H1 (cell line): Measurements from ENCODE around the gene EXOSC10. TPM values are rescaled to one million over a fixed set of nuclear protein-coding genes. Genes with fewer than 3 reads are reported as not detected.

ENCODE experiments used
- polyA plus RNA-seq, 7 experiments: library from polyadenylated mRNA; depleted of rRNA in 3 of 7; stranded (reverse) in 5 of 7; unstranded in 2 of 7; fragments of >200 nt in 5 of 7; fragments of 200-250 nt in 2 of 7; gene quantifications; 1 replicate in 5 of 7; 2 replicates in 1 of 7; 4 replicates in 1 of 7; pipeline versions ENCODE4 v1.2.1 to v1.2.3, GENCODE V29; 2011 to 2013; ENCODE audit warnings: missing spikeins in 2 of 7, mixed read lengths in 2 of 7
- total RNA-seq: library from RNA; stranded (reverse); fragmentation: NEBNext Ultra II Directional; extraction: Animal tissue kit (Norgen Biotek cat#: 25700); gene quantifications from 2 replicates; pipeline ENCODE4 v1.2.1, GENCODE V29; 2021
- TF ChIP-seq, protein P1 (sequence below): fragments of 300-600 bp; sonication (generic); IDR thresholded peaks from 2 replicates; pipeline ENCODE4 v1.7.1; 2012; ENCODE audit warnings: low read length, moderate library complexity, mild to moderate bottlenecking, inconsistent platforms; ENCODE audit not compliant: insufficient replicate concordance

EXOSC10 gene
- total and polyA plus RNA-seq, 2 of the 8 experiments (the other 6 are each of a cell fraction or from before 2014, with no cell fraction given) = 57.9 to 86.1 TPM

- TF ChIP-seq, protein P1, sequence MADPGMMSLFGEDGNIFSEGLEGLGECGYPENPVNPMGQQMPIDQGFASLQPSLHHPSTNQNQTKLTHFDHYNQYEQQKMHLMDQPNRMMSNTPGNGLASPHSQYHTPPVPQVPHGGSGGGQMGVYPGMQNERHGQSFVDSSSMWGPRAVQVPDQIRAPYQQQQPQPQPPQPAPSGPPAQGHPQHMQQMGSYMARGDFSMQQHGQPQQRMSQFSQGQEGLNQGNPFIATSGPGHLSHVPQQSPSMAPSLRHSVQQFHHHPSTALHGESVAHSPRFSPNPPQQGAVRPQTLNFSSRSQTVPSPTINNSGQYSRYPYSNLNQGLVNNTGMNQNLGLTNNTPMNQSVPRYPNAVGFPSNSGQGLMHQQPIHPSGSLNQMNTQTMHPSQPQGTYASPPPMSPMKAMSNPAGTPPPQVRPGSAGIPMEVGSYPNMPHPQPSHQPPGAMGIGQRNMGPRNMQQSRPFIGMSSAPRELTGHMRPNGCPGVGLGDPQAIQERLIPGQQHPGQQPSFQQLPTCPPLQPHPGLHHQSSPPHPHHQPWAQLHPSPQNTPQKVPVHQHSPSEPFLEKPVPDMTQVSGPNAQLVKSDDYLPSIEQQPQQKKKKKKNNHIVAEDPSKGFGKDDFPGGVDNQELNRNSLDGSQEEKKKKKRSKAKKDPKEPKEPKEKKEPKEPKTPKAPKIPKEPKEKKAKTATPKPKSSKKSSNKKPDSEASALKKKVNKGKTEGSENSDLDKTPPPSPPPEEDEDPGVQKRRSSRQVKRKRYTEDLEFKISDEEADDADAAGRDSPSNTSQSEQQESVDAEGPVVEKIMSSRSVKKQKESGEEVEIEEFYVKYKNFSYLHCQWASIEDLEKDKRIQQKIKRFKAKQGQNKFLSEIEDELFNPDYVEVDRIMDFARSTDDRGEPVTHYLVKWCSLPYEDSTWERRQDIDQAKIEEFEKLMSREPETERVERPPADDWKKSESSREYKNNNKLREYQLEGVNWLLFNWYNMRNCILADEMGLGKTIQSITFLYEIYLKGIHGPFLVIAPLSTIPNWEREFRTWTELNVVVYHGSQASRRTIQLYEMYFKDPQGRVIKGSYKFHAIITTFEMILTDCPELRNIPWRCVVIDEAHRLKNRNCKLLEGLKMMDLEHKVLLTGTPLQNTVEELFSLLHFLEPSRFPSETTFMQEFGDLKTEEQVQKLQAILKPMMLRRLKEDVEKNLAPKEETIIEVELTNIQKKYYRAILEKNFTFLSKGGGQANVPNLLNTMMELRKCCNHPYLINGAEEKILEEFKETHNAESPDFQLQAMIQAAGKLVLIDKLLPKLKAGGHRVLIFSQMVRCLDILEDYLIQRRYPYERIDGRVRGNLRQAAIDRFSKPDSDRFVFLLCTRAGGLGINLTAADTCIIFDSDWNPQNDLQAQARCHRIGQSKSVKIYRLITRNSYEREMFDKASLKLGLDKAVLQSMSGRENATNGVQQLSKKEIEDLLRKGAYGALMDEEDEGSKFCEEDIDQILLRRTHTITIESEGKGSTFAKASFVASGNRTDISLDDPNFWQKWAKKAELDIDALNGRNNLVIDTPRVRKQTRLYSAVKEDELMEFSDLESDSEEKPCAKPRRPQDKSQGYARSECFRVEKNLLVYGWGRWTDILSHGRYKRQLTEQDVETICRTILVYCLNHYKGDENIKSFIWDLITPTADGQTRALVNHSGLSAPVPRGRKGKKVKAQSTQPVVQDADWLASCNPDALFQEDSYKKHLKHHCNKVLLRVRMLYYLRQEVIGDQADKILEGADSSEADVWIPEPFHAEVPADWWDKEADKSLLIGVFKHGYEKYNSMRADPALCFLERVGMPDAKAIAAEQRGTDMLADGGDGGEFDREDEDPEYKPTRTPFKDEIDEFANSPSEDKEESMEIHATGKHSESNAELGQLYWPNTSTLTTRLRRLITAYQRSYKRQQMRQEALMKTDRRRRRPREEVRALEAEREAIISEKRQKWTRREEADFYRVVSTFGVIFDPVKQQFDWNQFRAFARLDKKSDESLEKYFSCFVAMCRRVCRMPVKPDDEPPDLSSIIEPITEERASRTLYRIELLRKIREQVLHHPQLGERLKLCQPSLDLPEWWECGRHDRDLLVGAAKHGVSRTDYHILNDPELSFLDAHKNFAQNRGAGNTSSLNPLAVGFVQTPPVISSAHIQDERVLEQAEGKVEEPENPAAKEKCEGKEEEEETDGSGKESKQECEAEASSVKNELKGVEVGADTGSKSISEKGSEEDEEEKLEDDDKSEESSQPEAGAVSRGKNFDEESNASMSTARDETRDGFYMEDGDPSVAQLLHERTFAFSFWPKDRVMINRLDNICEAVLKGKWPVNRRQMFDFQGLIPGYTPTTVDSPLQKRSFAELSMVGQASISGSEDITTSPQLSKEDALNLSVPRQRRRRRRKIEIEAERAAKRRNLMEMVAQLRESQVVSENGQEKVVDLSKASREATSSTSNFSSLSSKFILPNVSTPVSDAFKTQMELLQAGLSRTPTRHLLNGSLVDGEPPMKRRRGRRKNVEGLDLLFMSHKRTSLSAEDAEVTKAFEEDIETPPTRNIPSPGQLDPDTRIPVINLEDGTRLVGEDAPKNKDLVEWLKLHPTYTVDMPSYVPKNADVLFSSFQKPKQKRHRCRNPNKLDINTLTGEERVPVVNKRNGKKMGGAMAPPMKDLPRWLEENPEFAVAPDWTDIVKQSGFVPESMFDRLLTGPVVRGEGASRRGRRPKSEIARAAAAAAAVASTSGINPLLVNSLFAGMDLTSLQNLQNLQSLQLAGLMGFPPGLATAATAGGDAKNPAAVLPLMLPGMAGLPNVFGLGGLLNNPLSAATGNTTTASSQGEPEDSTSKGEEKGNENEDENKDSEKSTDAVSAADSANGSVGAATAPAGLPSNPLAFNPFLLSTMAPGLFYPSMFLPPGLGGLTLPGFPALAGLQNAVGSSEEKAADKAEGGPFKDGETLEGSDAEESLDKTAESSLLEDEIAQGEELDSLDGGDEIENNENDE = no peak
- TF ChIP-seq, all 59 proteins: peak for 1
Observed at GRCh38 chr1:11027316-11027715, 72.4 kb downstream of the EXOSC10 start (continued).
